ENCODE data around the gene DLGAP1.

Gene DLGAP1

DNA sequence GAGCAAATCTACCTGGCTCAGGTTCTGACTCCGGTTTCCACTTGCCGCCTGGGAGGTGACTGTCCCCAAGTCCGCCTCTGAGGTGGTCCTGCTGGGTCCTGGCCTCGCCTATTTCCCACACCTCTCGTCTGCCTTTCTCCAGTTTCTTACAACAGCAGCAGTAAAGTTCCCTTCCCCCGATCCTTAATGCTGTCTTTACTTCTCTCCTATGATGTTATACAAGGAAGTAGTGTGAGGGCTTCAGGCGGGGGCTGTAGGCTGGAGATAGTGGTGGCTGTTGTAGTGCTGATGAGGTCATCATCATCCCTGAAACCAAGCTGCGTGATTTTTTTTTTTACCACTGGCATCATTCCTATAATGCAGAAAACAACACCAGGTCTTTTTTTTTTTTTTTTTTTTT is 986.3 kb downstream of the DLGAP1 start:
- CTCF ChIA-PET: no interaction called here

DNA sequence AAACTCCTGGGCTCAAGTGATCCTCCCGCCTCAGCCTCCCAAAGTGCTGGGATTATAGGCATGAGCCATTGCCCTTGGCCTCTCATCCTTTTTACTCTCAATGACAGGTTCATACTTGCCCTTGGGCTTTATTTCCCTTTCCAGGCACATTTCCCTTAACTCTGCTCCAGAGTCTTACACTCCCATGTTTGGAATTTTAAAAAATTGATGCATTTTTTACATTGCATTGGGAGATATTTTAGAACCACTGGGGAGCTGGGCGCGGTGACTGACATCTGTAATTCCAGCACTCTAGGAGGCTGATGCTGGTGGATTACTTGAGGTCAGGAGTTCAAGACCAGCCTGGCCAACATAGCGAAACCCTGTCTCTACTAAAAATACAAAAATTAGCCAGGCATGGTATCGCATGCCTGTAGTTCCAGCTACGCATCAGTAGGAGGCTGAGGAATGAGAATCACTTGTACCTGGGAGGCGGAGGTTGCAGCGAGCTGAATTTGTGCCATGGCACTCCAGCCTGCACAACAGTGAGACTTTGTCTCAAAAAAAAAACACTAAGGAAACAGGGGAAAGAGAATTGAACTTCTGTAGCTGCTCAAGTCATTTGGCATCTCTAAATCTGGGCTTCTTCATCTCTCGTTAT is 986.9 kb downstream of the DLGAP1 start:
- H3K27me3 Mint-ChIP-seq: no peaks in the 10 kb centered on the region
- H3K36me3 Mint-ChIP-seq: no peaks in the 10 kb centered on the region
- peaks cover 18% of the 10 kb centered on the region for H3K4me1 Mint-ChIP-seq
- H3K27ac Mint-ChIP-seq: no peak overlapping the region
- CTCF ChIA-PET: interaction anchor here (0.5 kb wide), 1 partner anchor 73 kb away, joined by 3 read pairs; no protein-coding TSS in a partner anchor
- H3K9me3 Mint-ChIP-seq: no peaks in the 10 kb centered on the region
- no peak for DNase-seq
- H3K4me3 Mint-ChIP-seq: no peak overlapping the region

More for the DNA sequence above, 986.3 kb downstream of the DLGAP1 start:
- no peak for DNase-seq
- H3K27ac Mint-ChIP-seq: no peak overlapping the region
- H3K9me3 Mint-ChIP-seq: no peaks in the 10 kb centered on the region
- peaks cover 25% of the 10 kb centered on the region for H3K4me1 Mint-ChIP-seq
- no peaks in the 10 kb centered on the region for H3K27me3 Mint-ChIP-seq
- no peak overlapping the region for H3K4me3 Mint-ChIP-seq
- H3K36me3 Mint-ChIP-seq: no peaks in the 10 kb centered on the region

DNA sequence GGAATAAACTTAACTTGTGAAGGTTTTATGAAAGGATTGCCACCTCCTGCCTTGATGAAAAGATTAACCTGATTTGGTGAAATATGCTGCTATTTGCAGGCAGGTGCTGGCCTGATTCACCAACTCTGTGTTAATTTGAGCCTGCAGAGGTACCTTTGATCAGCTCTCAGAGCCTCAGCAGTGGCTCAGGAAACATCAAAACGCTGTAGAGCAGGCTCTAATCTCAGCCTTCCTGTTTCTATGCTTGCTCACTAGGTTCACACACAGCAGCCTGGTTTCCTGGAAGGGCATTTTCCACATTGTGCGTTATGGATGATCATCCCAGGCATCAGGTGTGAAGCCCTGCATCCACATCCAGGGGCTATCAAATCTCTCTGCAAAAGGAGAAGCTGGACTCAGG is 988.2 kb downstream of the DLGAP1 start:
- H3K36me3 Mint-ChIP-seq: peaks cover 7% of the 10 kb centered on the region

DNA sequence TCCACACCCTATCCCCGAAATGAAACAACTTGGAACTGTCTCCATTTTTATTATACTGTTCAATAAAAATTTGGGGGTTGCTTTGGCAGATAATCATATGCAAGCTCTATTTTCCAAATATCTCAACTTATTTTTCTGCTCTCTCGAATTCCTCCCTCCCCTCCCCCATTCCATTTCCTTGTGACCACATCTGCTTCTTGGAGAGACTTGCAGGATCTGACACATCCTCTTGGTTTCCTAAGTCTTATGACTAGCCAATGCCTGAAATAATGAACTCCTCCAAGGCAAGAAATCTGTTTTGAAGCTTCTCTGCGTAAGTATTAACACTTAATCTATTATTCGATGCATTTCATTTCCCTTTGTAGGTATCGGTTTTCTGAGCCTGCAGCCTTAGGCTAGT is 989.1 kb downstream of the DLGAP1 start:
- peaks cover 11% of the 10 kb centered on the region for H3K36me3 Mint-ChIP-seq
- CTCF ChIA-PET: interaction anchor here (1.0 to 4.1 kb wide), 6 partner anchors 12 to 120 kb away, joined by 3 to 19 read pairs (median 4); no protein-coding TSS in a partner anchor
- no peak overlapping the region for H3K4me3 Mint-ChIP-seq
- H3K27me3 Mint-ChIP-seq: peaks cover 8% of the 10 kb centered on the region
- H3K9me3 Mint-ChIP-seq: peaks cover 6% of the 10 kb centered on the region
- H3K4me1 Mint-ChIP-seq: peaks cover 14% of the 10 kb centered on the region
- no peak overlapping the region for H3K27ac Mint-ChIP-seq
- DNase-seq: no peak

More for the DNA sequence above, 988.2 kb downstream of the DLGAP1 start:
- peaks cover 7% of the 10 kb centered on the region for H3K27me3 Mint-ChIP-seq
- CTCF ChIA-PET: interaction anchor here (0.6 to 4.1 kb wide), 5 partner anchors 11 to 122 kb away, joined by 3 to 19 read pairs (median 4); no protein-coding TSS in a partner anchor
- no peak overlapping the region for H3K4me3 Mint-ChIP-seq
- peaks cover 4% of the 10 kb centered on the region for H3K9me3 Mint-ChIP-seq
- peak; percentile 33 for DNase-seq
- H3K4me1 Mint-ChIP-seq: peaks cover 14% of the 10 kb centered on the region
- peak overlapping the region; percentile 24 for H3K27ac Mint-ChIP-seq

DNA sequence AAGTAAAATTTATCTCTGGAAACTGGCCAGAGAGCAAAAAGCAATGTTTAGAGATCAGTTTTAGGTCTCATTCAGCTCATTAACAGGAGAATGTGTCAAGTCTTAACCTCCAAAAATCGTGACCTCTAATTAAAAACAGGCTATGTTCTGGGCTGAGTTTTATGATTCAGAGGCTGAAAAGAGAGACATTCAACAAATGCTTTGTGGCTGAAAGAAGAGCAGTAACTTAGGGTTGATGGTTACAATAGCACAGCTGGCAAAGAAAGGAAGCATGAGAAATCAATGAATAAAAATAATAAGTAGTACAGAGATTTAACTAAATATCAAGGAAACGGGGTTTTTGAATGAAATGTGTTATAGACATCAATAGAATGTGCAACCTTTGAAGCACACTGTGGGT is 992.1 kb downstream of the DLGAP1 start:
- Mint-ChIP-seq H3K4me3 (no peak overlapping the region), H3K4me1 (peaks cover 30% of the 10 kb centered on the region), H3K27ac (no peak overlapping the region), H3K9me3 (peaks cover 11% of the 10 kb centered on the region), H3K36me3 (peaks cover 27% of the 10 kb centered on the region), H3K27me3 (peaks cover 8% of the 10 kb centered on the region)
- no peak for DNase-seq
- CTCF ChIA-PET: interaction anchor here (0.8 to 1.0 kb wide), 2 partner anchors 9 to 122 kb away, joined by 3 to 5 read pairs; no protein-coding TSS in a partner anchor

DNA sequence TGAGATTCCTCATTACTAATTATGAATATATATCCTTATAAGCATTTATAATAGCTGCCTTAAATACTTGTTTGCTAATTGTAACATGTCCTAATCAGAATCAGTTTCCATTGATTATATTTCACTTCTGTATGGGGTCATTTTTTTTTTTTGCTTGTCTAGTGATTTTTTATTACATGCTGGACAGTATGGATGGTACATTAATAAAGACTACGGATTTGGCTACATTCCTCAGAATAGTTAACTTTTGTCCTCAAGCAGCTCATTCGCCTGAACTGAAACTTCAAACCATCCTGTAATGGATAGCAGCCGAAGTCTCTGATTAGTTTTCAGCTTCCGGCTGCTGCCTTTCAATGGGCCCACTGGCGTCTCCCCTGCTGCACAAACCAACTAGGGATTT is 993.4 kb downstream of the DLGAP1 start:
- DNase-seq: no peak
- CTCF ChIA-PET: interaction anchor here (0.6 to 1.4 kb wide), 3 partner anchors 20 to 124 kb away, joined by 3 read pairs; no protein-coding TSS in a partner anchor
- Mint-ChIP-seq H3K27ac (no peak overlapping the region), H3K36me3 (peaks cover 38% of the 10 kb centered on the region), H3K4me3 (no peak overlapping the region), H3K4me1 (peaks cover 32% of the 10 kb centered on the region), H3K27me3 (peaks cover 8% of the 10 kb centered on the region), H3K9me3 (peaks cover 11% of the 10 kb centered on the region)

DNA sequence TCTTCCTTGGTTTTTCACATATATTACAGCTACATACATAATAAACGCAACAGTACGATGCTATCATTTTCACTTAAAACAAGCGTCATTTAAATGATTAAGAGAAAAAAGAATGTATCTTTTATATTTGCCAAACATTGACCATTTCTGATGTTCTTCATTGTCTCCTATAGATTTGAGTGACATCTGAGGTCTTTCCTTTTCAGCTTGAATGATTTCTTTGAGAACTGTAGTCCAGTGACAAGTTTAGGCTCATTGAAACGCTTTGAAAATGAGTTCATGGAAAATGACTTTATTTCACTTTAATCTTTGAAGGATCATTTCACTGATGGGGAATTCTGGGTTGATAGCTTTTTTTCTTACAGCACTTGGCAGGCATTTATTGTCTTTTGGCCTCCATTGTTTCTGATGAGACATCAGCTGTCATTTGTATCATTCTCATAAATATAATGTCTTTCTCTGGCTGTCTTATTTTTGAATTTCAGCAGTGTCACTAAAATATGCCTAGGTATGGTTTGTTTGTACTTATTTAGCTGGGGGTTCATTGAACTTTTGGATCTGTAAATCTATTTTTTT is 994.2 kb downstream of the DLGAP1 start:
- CTCF ChIA-PET: interaction anchor here (0.6 to 1.4 kb wide), 3 partner anchors 21 to 125 kb away, joined by 3 read pairs; no protein-coding TSS in a partner anchor
- DNase-seq: no peak
- H3K27ac Mint-ChIP-seq: no peak overlapping the region
- H3K4me3 Mint-ChIP-seq: no peak overlapping the region
- H3K36me3 Mint-ChIP-seq: peaks cover 42% of the 10 kb centered on the region
- H3K9me3 Mint-ChIP-seq: peaks cover 11% of the 10 kb centered on the region
- H3K27me3 Mint-ChIP-seq: peaks cover 8% of the 10 kb centered on the region
- H3K4me1 Mint-ChIP-seq: peaks cover 25% of the 10 kb centered on the region

DNA sequence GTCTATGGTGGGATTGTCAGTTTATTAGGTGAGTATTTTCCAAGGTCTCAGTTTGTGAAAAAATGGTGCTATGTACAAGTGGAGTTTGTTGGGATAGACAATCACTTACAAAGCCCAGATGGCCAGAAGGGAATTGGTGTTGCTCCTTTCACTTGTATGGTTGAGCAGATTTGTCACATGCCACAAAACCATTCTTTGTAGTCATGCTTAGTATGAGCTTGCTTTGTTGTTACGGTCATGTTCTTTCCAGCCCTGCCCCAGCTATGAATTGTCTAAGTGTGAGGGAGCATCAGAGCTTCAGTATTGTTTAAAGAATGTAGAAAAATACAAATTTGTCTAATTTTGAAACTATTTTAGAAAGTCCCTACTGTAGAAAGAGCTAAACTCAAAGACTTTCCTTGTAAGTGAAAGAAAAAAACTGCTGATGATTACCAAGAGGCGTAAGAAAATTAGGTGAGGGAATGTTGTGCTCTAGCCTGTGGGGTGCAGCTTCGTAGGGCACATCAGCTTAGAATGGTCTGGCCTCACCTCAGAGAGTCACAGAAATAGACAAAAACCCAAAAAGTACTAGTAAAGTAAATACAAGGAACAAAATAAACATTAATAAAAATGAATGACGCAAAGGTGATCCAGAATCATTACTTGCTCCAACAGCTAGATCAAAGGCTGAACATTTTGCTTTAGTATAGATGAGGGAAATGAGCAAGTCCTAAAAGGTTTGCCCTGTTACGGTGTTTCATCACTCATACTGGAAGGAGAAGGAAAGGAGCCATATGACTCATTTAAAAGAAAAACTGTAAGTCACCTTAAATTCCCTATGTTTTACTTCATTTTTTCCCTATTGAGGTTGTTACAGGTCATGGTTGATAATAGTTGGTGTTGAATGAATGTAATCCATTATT is 995.9 kb downstream of the DLGAP1 start:
- DNase-seq: no peak
- Mint-ChIP-seq H3K36me3 (peaks cover 42% of the 10 kb centered on the region), H3K9me3 (peaks cover 11% of the 10 kb centered on the region)

DNA sequence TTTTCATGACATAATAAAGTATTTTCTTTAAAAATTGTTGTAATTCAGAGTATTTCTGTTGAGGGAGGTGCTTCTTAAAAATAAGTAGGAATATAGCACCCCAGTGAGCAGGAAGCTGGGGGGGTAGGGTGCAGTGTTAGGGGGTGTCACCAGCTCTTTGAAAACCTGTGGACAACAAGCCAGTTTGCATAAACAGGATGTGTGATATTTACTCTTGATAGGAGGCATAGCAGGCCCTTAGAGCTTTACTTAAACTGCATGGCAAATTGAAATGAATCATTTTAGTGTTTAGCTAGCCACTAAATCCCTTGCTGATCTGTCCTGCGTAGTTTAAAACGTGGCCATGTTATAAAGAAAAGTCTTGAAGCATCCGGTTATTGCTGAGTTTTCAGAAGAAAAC is 996.7 kb downstream of the DLGAP1 start:
- DNase-seq: peak; percentile 35
- Mint-ChIP-seq H3K4me1 (peaks cover 40% of the 10 kb centered on the region), H3K9me3 (peaks cover 11% of the 10 kb centered on the region), H3K27ac (peak overlapping the region; percentile 49), H3K36me3 (peaks cover 42% of the 10 kb centered on the region), H3K27me3 (peaks cover 8% of the 10 kb centered on the region), H3K4me3 (no peak overlapping the region)
- CTCF ChIA-PET: interaction anchor here (1.0 to 3.7 kb wide), 8 partner anchors 10 to 207 kb away, joined by 3 to 17 read pairs (median 6); no protein-coding TSS in a partner anchor

More for the DNA sequence above, 995.9 kb downstream of the DLGAP1 start:
- Mint-ChIP-seq H3K4me3 (no peak overlapping the region), H3K27ac (peak overlapping the region; percentile 49), H3K27me3 (peaks cover 8% of the 10 kb centered on the region), H3K4me1 (peaks cover 34% of the 10 kb centered on the region)
- CTCF ChIA-PET: interaction anchor here (0.8 to 3.7 kb wide), 10 partner anchors 8 to 206 kb away, joined by 3 to 17 read pairs (median 5); no protein-coding TSS in a partner anchor

DNA sequence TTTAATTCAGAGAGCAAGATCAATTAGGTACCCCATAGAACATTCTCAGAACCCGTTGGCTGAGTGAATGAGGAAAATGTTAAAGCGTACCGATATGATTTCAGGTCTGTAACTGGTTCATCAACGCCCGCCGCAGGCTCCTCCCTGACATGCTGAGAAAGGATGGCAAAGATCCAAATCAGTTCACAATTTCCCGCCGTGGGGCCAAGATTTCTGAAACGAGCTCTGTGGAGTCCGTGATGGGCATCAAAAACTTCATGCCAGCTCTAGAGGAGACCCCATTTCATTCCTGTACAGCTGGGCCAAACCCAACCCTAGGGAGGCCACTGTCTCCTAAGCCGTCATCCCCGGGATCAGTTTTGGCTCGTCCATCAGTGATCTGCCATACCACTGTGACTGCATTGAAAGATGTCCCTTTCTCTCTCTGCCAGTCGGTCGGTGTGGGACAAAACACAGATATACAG is 997.8 kb downstream of the DLGAP1 start:
- H3K36me3 Mint-ChIP-seq: peaks cover 40% of the 10 kb centered on the region
- no peak overlapping the region for H3K4me3 Mint-ChIP-seq

DNA sequence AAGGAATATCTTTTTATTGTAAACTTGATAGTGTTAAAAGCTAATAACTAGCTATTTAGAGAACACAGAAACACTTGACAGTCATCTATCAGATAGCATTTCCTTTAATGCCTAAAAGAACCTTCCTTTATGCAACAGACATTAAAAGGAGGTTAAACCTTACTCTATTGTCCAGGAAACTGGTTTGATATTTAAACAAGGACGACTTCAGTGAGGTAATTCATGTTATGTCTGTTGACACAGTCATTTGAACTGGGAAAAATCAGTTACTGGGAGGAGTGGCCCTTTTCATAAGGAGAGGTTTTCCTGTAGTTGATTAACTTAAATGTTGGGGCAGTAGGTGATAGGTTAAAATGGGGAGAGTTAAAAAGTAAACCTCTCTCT is 998.4 kb downstream of the DLGAP1 start:
- CTCF ChIA-PET: interaction anchor here (0.5 to 7.5 kb wide), 7 partner anchors 9 to 307 kb away, joined by 3 to 69 read pairs (median 13); no protein-coding TSS in a partner anchor
- Mint-ChIP-seq H3K36me3 (peaks cover 33% of the 10 kb centered on the region), H3K27me3 (no peaks in the 10 kb centered on the region), H3K27ac (no peak overlapping the region), H3K4me1 (peaks cover 52% of the 10 kb centered on the region), H3K4me3 (no peak overlapping the region), H3K9me3 (peaks cover 6% of the 10 kb centered on the region)
- no peak for DNase-seq

More for the DNA sequence above, 997.8 kb downstream of the DLGAP1 start:
- Mint-ChIP-seq H3K27ac (no peak overlapping the region), H3K27me3 (peaks cover 5% of the 10 kb centered on the region), H3K4me1 (peaks cover 51% of the 10 kb centered on the region), H3K9me3 (peaks cover 11% of the 10 kb centered on the region)
- no peak for DNase-seq
- CTCF ChIA-PET: interaction anchor here (1.4 to 7.5 kb wide), 5 partner anchors 8 to 208 kb away, joined by 4 to 69 read pairs (median 16); no protein-coding TSS in a partner anchor

DNA sequence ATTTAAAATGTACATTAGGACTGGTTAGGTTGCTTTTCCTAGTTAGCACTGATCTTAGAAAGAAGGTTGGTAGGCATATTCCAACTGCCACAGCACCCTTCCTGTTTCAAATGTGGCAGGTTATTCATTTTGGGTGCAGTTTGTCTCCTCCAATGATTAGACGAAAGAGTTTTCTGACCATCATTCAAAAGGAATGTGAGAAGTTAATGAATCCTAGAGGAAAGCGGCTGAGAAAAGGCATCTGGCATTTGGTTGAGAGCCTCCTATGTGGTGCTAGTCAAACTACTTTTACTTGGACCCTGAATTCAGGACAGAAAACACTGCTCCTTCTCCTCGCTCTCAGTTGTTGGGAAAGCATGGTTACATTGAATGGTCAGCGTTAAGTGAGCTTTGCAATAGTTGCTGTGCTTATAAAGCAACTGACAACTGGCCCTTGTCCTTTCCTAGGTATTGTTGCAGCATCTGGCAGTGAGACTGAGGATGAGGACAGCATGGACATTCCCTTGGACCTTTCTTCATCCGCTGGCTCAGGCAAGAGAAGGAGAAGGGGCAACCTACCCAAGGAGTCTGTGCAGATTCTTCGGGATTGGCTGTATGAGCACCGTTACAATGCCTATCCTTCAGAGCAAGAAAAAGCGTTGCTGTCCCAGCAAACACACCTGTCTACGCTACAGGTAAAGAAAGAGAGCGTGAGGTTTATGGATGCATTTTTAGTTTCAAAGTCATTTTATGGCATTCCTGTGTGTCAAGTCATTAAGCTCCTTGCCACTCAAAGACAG is 999.0 kb downstream of the DLGAP1 start:
- no peak overlapping the region for H3K4me3 Mint-ChIP-seq
- H3K36me3 Mint-ChIP-seq: peaks cover 32% of the 10 kb centered on the region
- H3K27ac Mint-ChIP-seq: no peak overlapping the region
- DNase-seq: no peak
- peaks cover 56% of the 10 kb centered on the region for H3K4me1 Mint-ChIP-seq
- CTCF ChIA-PET: interaction anchor here (0.5 to 7.5 kb wide), 11 partner anchors 8 to 307 kb away, joined by 3 to 69 read pairs (median 8); no protein-coding TSS in a partner anchor
- H3K27me3 Mint-ChIP-seq: no peaks in the 10 kb centered on the region
- H3K9me3 Mint-ChIP-seq: peaks cover 6% of the 10 kb centered on the region

DNA sequence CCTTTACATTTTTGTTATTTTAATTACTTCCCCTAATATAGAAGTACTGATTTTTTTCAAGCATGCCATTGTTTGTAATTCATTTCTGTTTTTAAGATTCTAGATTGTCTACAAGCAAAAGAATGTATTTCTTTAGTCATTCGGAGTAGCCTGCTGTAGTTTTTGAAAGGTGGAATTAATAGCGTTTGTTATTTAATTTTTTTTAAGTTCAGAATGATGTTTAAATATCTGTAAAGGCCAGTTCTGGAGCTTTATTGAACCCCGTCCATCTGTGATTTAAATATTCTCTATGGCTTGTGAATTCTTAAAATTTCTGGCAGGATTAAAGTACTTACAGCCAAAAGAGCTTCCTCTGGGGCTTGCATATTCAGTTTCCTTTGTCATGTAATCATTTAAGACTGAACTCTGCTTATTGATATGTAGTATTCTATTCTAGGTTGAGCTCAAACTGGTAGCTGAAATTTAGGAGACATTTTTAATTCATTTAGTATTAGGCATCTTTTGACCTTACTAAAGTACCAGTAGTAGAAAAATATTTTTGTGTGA is 999.9 kb downstream of the DLGAP1 start:
- Mint-ChIP-seq H3K36me3 (peaks cover 28% of the 10 kb centered on the region), H3K27ac (peak overlapping the region; percentile 98), H3K4me1 (peaks cover 59% of the 10 kb centered on the region), H3K27me3 (peaks cover 6% of the 10 kb centered on the region), H3K9me3 (no peaks in the 10 kb centered on the region), H3K4me3 (peak overlapping the region; percentile 88)
- no peak for DNase-seq
- CTCF ChIA-PET: interaction anchor here (0.8 to 7.5 kb wide), 27 partner anchors 8 to 210 kb away, joined by 3 to 69 read pairs (median 5); no protein-coding TSS in a partner anchor
